GM18868 (cell line): ENCODE results near the gene ARHGAP8.

ENCODE experiments used
- ATAC-seq: cut with Tn5 transposase; IDR thresholded peaks from one replicate; pipeline ENCODE4 v1.9.1; 2021; ENCODE audit warnings: mild to moderate bottlenecking, moderate library complexity; ENCODE audit not compliant: unreplicated experiment

ARHGAP8 gene

DNA sequence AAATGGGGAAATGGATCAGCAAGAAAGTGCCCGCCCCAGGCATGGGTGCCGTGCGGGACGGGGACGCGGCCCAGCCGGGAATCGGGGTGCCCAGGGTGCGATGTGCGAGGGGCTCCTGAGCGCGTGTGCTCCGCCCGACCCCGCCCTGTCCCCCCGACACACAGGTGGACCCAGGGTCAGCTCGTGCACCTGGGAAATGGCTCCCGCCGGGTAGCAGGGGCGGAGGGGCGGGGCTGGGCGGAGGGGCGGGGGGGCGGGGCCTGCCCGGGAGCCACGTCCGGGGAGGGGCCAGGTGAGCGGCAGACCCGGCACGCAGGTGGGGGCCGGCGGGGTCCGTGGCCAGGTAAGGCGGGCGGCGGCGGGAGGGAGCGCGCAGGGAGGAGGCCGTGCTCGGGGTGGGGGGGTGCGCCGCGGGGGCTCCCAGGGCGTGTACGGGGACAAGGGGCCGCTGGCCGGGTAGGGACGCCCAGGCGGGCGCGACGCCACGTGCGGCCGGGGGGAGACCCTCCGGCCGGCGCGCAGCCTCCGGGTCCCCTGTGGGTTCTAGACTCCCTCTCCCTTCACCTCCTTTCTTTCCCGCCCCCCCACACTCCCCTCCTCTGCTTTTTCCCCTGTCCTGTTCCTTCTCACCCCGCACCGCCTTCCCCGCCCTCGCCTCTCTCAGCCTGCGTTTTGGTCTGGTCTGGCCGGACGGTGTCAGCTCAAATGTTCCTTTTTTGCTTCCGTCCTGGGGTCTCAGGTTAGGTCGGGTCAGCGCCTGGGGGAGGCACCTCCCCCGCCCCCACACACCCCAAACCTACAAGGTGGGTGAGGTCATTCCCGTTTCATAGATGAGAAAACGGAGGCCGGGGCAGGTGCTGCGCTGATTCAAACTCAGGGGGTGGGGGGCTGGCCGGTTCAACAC lies at the start of gene ARHGAP8:
Gene ARHGAP8, plus strand, starts transcription at position 291 of the 904 bp plus-strand sequence. CDS start 33,953 bp downstream, outside the sequence.
- no peak for ATAC-seq

DNA sequence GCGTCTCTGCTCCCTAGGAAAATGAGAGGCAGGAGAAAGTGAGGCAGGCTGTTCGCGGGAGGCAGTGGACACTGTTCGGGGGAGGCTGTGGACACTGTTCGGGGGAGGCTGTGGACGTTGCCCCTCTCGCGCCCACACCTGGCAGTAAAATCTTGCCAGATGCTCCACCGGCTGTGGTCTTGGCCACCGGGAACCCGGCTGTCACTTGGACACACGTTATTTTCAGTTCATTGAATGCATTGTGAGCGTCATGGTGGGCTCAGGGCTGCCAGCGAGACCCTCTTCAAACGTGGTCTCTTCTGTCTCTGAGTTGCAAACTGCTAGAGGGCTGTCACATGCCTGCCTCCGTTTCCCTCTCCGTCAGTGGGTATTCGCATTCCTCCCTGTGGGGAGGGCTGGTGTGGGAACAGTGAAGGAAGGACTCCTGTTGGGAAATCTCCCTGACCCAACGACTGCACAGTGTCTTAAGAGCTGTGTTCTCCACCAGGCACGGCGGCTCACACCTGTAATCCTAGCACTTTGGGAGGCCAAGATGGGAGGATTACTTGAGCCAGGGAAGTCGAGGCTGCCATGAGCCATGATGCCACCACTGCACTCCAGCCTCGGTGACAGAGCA lies 49.0 kb upstream of the ARHGAP8 start:
- ATAC-seq: no peak

DNA sequence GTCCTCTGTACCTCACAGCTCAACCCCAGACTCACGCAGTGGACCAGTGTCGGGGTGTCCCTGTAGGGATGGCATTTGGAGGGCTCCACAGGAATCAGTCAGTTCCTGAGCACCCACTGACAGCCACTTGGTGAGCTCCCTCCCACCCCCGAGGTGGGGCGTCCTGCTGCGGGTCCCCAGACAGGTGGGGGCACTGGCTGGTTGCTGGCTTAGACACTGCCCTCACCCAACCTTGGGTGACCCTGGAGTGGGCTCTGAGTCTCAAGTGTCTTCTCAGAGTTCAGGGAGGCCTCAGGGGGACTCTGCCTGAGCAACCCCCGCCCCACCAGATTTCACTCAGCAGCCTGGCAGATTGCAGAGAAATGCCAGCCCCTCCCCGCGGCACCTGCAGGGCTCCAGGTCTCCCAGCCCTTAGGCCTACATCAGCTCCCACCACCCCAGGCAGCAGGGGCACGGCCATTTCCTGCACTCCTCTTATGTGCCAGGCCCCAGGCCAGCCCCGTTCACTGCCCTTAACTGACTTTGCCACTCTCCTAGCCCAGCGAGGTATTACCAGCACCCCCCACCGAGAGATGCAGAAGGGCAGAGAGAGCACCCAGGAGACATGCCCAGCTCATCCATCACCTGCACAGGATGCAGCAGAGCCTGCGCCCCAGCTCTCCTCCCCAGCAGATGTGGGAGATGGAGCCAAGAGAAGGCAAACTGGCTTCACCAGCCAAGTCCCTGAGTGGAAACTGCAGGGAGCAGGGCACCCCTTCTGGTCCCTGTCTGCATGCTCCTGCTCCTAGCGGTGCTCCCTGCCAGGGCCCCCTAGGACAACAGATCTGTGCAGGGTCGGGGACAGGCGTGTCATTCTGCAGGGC lies 48.0 kb upstream of the ARHGAP8 start:
- ATAC-seq: no peak

- no peak for ATAC-seq
These were observed 47.4 kb upstream of the ARHGAP8 start for GRCh38 chr22:44705022-44705297.

- ATAC-seq: no peak
These were observed 45.9 kb upstream of the ARHGAP8 start for GRCh38 chr22:44706488-44706887.

DNA sequence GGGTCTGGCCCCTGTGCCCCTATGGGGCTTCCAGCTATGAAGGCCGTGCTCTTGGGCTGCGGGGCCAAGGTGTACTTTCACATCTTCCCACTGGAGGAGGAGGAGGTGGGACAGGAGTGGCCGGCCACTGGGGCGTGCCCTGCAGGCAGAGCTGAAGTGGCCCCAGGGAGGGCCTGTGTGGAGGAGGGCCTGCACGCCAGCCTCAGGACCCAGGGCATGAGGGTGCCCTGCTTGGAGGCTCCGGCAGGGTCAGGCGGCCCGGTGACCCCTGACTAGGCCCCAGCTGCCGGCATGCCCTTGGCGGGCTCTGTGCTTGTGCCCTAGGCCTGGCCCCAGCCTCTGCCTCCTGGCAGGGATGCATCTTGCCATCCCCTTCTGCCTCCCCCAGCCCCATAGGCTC lies 45.2 kb upstream of the ARHGAP8 start:
- no peak for ATAC-seq

DNA sequence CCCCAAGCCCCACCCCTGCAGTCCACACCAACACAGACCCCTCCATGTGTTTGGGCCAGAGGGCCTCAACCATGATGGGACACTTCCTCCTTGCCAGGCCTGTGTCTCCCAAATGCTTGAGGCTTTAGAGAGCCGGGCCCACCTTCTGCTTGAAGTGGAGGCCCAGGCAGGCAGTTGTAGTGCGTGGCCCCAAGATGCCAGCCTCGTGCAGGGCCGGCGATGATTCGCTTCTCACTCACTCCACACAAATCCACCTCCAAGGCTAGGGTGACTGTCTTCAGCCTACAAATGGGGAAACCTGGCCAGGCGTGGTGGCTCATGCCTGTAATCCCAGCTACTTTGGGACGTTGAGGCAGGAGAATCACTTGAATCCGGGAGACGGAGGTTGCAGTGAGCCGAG lies 44.6 kb upstream of the ARHGAP8 start:
- ATAC-seq: no peak

DNA sequence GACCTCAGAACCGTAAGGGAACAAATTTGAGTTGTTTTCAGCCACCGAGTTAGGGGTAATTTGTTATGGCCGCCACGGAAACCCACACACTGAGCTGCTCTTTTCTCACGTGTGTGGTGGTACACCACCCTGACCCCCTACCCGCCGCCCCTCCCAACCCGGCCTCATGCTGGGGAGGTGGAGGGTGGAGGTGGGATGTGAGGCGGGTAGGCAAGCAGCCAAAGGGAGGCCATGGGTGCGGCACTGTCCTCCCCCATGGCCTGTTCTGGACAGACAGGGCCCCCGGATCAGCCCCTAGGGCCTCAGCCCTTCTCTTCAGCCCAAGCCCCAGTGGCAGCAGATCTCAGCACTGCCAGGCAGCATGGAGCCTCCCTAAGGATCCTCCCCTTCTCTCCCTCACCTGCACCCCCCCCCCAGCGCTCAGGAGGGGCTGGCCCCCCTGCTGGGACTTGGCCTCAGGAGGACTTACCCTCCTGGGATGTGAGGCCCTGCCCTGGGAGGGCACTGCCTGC lies 42.4 kb upstream of the ARHGAP8 start:
- no peak for ATAC-seq

- no peak for ATAC-seq
These were observed 41.7 kb upstream of the ARHGAP8 start for GRCh38 chr22:44710474-44711240.

GRCh38 chr22:44711241-44711560 lies 41.2 kb upstream of the ARHGAP8 start:
- ATAC-seq: no peak

GRCh38 chr22:44711690-44712555 lies 40.5 kb upstream of the ARHGAP8 start:
- no peak for ATAC-seq

DNA sequence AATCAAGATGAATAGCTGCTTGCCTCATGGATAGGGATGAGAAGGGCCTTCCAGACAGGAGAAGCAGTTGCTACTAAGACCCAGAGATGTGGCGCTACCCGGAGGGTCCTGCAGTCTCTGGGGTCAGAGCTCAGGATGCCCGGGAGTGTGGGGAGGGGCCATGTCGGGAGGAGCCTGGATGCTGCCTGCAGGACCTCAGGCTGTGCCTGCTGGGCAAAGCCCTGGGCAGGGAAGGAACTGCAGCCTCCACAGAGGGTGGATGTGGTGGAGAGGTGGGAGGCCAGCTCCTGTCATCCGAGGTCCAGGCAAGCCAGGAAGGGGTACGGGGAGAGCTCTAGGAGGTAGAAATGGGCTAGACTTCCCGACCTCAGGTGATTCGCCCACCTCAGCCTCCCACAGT lies 39.4 kb upstream of the ARHGAP8 start:
- no peak for ATAC-seq

DNA sequence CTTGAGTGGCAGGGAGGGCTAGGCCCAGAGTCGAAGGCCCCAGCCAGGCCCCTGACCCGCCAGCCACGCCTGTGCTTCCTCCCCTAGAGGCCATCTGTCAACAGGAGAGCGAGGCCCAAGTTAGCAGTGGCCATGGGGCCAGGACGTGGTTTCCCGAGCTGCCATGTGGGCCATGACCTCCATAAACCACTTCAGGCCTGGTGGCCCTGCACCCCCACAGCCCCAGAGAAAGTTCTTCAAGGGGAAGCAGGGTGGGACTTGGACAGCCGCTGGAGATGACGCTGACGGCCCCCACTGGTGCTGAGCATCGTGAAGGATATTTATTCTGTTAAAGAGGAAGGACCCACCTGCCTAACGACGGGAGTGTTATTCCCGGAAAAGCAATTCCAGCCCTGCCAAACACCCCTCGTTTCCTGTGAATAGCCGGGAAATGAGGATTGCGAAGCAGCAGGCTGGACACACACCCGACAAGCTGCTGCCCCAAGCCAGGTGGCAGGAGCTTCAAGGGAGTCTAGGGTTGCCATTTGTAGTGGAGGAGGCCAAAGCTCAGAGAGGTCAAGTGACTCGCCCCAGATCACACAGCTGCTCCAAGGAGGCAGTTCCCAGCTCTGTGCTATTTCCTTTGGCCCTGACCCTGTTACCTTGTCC lies 37.5 kb upstream of the ARHGAP8 start:
- no peak for ATAC-seq

DNA sequence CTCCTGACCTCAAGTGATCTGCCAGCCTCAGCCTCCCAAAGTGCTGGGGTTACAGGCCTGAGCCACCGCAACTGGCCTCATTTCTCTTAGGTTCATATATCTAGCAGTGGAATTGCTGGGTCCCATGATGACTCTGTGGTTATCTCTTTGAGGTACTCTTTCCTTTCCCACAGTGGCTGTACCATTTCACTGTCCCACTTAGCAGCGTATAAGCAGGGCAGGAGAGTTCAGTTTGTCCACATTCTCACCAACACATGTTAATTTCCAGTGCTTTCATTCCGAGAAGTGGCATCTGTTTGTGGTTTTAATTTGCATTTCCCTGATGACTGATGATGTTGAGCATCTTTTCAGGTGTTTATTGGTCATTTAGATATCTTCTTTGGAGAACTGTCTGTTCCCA lies 34.0 kb upstream of the ARHGAP8 start:
- ATAC-seq: no peak

DNA sequence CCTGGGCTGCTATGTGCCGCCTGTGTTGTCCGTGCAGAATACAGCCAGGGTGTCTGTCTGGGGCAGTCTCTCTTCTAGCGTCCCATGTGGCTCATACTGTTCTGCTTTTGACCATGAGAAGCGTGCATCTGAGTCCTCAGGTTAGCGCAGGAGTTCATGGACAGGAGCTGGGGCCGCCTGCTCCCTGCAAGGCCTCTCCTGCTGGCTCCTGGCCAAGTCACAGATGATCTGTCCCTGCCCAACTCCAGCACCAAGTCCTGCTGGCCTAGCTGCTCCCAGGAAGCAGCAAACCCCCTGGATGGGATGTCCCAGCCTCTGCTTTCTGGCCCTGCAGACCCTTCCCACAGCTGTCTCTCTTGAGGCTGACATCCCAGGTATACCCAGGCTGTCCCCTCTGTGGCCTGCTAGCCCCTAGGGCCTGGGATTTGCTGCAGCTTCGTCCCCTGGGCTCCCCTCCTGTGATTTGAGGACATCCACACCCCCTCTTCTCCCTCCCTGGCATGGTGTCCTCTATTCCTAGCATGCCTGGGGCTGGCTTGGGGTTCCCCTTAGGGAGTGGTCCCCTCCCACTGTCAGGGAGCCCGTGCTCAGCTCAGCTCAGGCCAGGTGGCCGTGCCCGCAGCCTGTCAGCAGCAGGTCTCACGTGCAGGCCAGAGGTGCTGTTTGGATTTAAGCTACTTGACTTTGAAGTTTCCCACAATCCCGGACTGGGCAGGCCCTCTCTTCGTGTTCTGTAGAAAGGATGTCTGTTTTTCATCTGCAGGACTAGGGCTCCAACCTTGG lies 32.6 kb upstream of the ARHGAP8 start:
- no peak for ATAC-seq

- ATAC-seq: no peak
These were observed 31.2 kb upstream of the ARHGAP8 start for GRCh38 chr22:44721213-44721612.

DNA sequence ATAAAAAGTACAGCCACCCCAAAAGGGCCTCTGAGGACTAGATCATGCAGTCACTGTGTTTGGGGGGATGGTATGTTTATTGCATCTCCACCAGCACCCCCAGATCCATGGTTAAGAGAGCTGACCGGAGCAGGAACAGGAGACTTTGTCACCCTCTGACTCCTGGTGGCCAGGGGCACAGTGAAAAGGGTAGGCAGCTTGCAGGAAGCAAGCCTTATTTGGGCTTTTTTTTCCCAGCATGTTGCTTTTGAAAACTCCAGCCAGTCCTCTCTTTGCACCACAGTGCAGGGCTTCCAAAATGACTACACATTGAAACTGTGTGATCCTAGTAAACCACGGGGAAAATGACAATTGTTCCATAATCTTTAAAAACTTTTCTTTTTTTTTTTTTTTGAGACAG lies 29.8 kb upstream of the ARHGAP8 start:
- ATAC-seq: no peak

DNA sequence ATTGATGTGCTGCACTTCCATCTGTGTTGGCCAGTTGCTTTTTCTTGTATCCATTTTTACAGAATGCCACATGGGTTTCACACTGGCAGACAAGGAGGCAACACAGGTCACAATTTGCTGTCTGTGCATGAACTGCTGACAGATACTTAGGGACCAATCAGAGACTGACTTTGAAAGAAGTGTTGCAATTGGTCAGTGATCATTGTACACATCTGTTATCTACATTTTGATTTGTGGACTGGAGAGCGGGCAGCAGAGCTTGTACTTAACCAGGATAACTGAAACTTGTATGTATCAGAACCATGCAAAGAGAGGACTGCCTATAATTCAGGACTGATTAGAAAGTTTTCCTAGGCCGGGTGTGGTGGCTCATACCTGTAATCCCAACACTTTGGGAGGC lies 28.6 kb upstream of the ARHGAP8 start:
- ATAC-seq: no peak

- ATAC-seq: no peak
These were observed 28.0 kb upstream of the ARHGAP8 start for GRCh38 chr22:44724416-44724815.
